ENCODE measurements around the gene TANC1. TPM values are rescaled to one million over a fixed set of nuclear protein-coding genes. Genes with fewer than 3 reads are reported as not detected.

Gene TANC1
- total RNA-seq, 1 experiment from 2014 or later, result 21.1 TPM

DNA sequence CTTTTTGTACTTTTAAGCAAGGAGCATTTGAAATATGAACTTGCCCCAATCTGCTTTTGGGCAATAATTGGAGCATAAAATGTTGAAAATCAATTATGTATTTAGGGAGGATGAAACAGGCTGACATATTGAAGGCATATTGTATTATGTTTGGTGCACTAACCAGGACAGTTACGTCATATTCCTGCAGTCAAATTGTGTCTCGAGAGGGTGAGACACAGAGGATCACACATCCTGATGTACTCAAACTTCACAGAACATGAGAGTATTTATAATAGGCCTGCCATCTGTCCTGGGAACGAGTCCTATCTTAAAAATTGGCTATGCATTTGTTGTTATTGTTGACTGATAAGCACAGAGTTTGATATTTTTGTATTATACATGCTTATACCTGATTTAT lies 44.7 kb downstream of the TANC1 start:
- H3K27me3 Mint-ChIP-seq (ENCODE audit: insufficient read depth, unreplicated experiment), result no peaks in the 10 kb centered on the region
- CTCF ChIA-PET, result no interaction called here
- Histone ChIP-seq H3K27me3 (replicated peaks; ENCODE audit: control insufficient read depth, insufficient read depth, low read length) (no peaks in the 10 kb centered on the region), H3K4me3 (ENCODE audit: low read depth, low read length) (no peak overlapping the region), H3K9me3 (peaks cover 27% of the 10 kb centered on the region), H3K36me3 (ENCODE audit: control insufficient read depth, insufficient read depth, low read length) (peaks cover 2% of the 10 kb centered on the region; the same call in 1 of the 2 replicates), H3K4me1 (no peaks in the 10 kb centered on the region)
- no peak for DNase-seq
- H3K36me3 Mint-ChIP-seq (ENCODE audit: insufficient read depth, unreplicated experiment), result peaks cover 44% of the 10 kb centered on the region
- H3K4me1 Mint-ChIP-seq (ENCODE audit: low read depth, unreplicated experiment), result peaks cover 18% of the 10 kb centered on the region
- H3K27ac Mint-ChIP-seq (ENCODE audit: unreplicated experiment), result no peak overlapping the region
- intact Hi-C loops (cut with micrococcal nuclease; ENCODE audit: unreplicated experiment), result no loop called here
- no peak overlapping the region for H3K4me3 Mint-ChIP-seq (ENCODE audit: unreplicated experiment)
- TF ChIP-seq, protein P1, sequence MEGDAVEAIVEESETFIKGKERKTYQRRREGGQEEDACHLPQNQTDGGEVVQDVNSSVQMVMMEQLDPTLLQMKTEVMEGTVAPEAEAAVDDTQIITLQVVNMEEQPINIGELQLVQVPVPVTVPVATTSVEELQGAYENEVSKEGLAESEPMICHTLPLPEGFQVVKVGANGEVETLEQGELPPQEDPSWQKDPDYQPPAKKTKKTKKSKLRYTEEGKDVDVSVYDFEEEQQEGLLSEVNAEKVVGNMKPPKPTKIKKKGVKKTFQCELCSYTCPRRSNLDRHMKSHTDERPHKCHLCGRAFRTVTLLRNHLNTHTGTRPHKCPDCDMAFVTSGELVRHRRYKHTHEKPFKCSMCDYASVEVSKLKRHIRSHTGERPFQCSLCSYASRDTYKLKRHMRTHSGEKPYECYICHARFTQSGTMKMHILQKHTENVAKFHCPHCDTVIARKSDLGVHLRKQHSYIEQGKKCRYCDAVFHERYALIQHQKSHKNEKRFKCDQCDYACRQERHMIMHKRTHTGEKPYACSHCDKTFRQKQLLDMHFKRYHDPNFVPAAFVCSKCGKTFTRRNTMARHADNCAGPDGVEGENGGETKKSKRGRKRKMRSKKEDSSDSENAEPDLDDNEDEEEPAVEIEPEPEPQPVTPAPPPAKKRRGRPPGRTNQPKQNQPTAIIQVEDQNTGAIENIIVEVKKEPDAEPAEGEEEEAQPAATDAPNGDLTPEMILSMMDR (IDR thresholded peaks at IDR 0.05; ENCODE audit: insufficient read depth in 1 of 2, low read depth in 1 of 2, low read length in 1 of 2, severe bottlenecking in 1 of 2, unreplicated experiment in 1 of 2), result no peak
- peaks cover 28% of the 10 kb centered on the region for H3K9me3 Mint-ChIP-seq (ENCODE audit: unreplicated experiment)
- BruUV-seq (replicated peaks), result no TSS peak
- POLR2A ChIA-PET, result no interaction called here

DNA sequence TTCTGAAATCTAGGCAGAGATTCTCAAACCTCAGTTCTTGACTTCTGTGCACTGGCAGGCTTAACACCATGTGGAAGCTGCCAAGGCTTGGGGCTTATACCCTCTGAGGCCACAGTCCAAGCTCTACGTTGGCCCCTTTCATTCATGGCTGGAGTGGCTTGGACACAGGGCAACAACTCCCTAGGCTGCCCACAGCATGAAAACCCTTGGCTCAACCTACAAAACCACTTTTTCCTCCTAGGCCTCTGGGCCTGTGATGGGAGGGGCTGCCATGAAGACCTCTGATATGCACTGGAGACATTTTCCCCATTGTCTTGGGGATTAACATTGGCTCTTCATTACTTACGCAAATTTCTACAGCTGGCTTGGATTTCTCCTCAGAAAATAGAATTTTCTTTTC lies 46.7 kb downstream of the TANC1 start:
- H3K9me3 Mint-ChIP-seq (ENCODE audit: unreplicated experiment), result peaks cover 28% of the 10 kb centered on the region
- peaks cover 44% of the 10 kb centered on the region for H3K36me3 Mint-ChIP-seq (ENCODE audit: insufficient read depth, unreplicated experiment)
- no TSS peak for BruUV-seq (replicated peaks)
- Histone ChIP-seq H3K27me3 (replicated peaks; ENCODE audit: control insufficient read depth, insufficient read depth, low read length) (no peaks in the 10 kb centered on the region), H3K4me3 (ENCODE audit: low read depth, low read length) (no peak overlapping the region), H3K9me3 (peaks cover 27% of the 10 kb centered on the region), H3K36me3 (ENCODE audit: control insufficient read depth, insufficient read depth, low read length) (peaks cover 2% of the 10 kb centered on the region; the same call in 1 of the 2 replicates), H3K4me1 (no peaks in the 10 kb centered on the region)
- no peak for DNase-seq
- TF ChIP-seq, protein P1 (IDR thresholded peaks at IDR 0.05; ENCODE audit: insufficient read depth in 1 of 2, low read depth in 1 of 2, low read length in 1 of 2, severe bottlenecking in 1 of 2, unreplicated experiment in 1 of 2), result no peak
- intact Hi-C loops (cut with micrococcal nuclease; ENCODE audit: unreplicated experiment), result no loop called here
- H3K27ac Mint-ChIP-seq (ENCODE audit: unreplicated experiment), result no peak overlapping the region
- H3K27me3 Mint-ChIP-seq (ENCODE audit: insufficient read depth, unreplicated experiment), result no peaks in the 10 kb centered on the region
- H3K4me1 Mint-ChIP-seq (ENCODE audit: low read depth, unreplicated experiment), result peaks cover 14% of the 10 kb centered on the region
- ChIA-PET CTCF (no interaction called here), POLR2A (no interaction called here)
- no peak overlapping the region for H3K4me3 Mint-ChIP-seq (ENCODE audit: unreplicated experiment)

DNA sequence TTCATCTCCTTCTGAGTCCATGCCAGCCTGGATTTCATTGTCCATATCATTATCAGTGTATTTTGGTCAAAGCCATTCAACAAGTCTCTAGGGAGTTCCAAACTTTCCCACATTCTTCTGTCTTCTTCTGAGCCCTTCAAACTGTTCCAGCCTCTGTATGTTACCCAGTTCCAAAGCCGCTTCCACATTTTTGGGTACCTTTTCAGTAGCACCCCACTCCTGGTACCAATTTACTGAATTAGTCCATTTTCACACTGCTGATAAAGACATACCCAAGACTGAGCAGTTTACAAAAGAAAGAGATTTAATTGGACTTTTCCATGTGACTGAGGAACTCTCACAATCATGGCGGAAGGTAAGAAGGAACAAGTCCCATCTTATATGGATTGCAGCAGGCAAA lies 47.4 kb downstream of the TANC1 start:
- H3K4me3 ChIP-seq (ENCODE audit: low read depth, low read length), result no peak overlapping the region
- H3K27ac Mint-ChIP-seq (ENCODE audit: unreplicated experiment), result no peak overlapping the region
- H3K27me3 Mint-ChIP-seq (ENCODE audit: insufficient read depth, unreplicated experiment), result no peaks in the 10 kb centered on the region
- no peaks in the 10 kb centered on the region for H3K4me1 ChIP-seq
- peaks cover 2% of the 10 kb centered on the region; the same call in 1 of the 2 replicates for H3K36me3 ChIP-seq (ENCODE audit: control insufficient read depth, insufficient read depth, low read length)
- DNase-seq, result no peak
- H3K9me3 Mint-ChIP-seq (ENCODE audit: unreplicated experiment), result peaks cover 28% of the 10 kb centered on the region
- TF ChIP-seq, protein P1 (IDR thresholded peaks at IDR 0.05; ENCODE audit: insufficient read depth in 1 of 2, low read depth in 1 of 2, low read length in 1 of 2, severe bottlenecking in 1 of 2, unreplicated experiment in 1 of 2), result no peak
- no peak overlapping the region for H3K4me3 Mint-ChIP-seq (ENCODE audit: unreplicated experiment)
- H3K27me3 ChIP-seq (replicated peaks; ENCODE audit: control insufficient read depth, insufficient read depth, low read length), result no peaks in the 10 kb centered on the region
- no TSS peak for BruUV-seq (replicated peaks)
- intact Hi-C loops (cut with micrococcal nuclease; ENCODE audit: unreplicated experiment), result no loop called here
- H3K4me1 Mint-ChIP-seq (ENCODE audit: low read depth, unreplicated experiment), result peaks cover 10% of the 10 kb centered on the region
- CTCF ChIA-PET, result no interaction called here
- POLR2A ChIA-PET, result no interaction called here
- H3K9me3 ChIP-seq, result peaks cover 27% of the 10 kb centered on the region
- H3K36me3 Mint-ChIP-seq (ENCODE audit: insufficient read depth, unreplicated experiment), result peaks cover 44% of the 10 kb centered on the region

All from Caco-2 (cell line).